Body of pancreas (tissue), 4 donors: ENCODE data around the gene PLEKHA7. TPM values are rescaled to one million over a fixed set of nuclear protein-coding genes. Genes with fewer than 3 reads are reported as not detected.

Experiments used
- ATAC-seq: fragments of 150-250 bp; one replicate; pipeline ENCODE4 v1.9.1; 2016
- DNase-seq, 4 donors: peaks; one replicate each; pipeline ENCODE4 v3.0.0-alpha.2; 2019
- H3K27ac ChIP-seq, 4 donors: fragments of 200-600 bp; sonication (generic); 1 replicate in 3 of 4; 2 replicates in 1 of 4; pipeline versions ENCODE4 v1.5.1 to v1.6.1; 2016 to 2019; ENCODE audit warnings: mild to moderate bottlenecking in 1 of 4, mixed read lengths in 1 of 4, moderate library complexity in 1 of 4
- H3K27me3 ChIP-seq, 2 donors: fragments of 200-600 bp; sonication (generic); one replicate each; pipeline ENCODE4 v1.6.0; 2016; ENCODE audit warnings: mild to moderate bottlenecking in 1 of 2
- H3K36me3 ChIP-seq, 2 donors: fragments of 200-600 bp; sonication (generic); replicated peaks in 1 of 2; 2 replicates each; pipeline ENCODE4 v1.5.1; 2016; ENCODE audit warnings: low read depth in 2 of 2; ENCODE audit not compliant: insufficient read depth in 1 of 2
- H3K4me1 ChIP-seq: fragments of 200-600 bp; sonication (generic); one replicate; pipeline ENCODE4 v1.6.0; 2016
- H3K4me3 ChIP-seq, 2 donors: fragments of 200-600 bp; sonication (generic); 1 replicate in 1 of 2; 2 replicates in 1 of 2; pipeline ENCODE4 v1.5.1; 2016 to 2019
- H3K9me3 ChIP-seq, 3 donors: fragments of 200-600 bp; sonication (generic); 1 replicate in 2 of 3; 2 replicates in 1 of 3; pipeline ENCODE4 v1.5.1; 2016
- POLR2A ChIP-seq, 3 donors: fragments of 450-650 bp; IDR thresholded peaks; one replicate each; pipeline ENCODE4 v1.6.1; 2016; ENCODE audit warnings: antibody characterized with exemption in 3 of 3, mild to moderate bottlenecking in 2 of 3
- WGBS, 2 donors: methylation state at CpG; one replicate each; pipeline ENCODE4 v1.1.5; 2017; 5-methylcytosine and 5-hydroxymethylcytosine counted together
- intact Hi-C: fragments of 100-400 bp; cut with DNase I; formaldehyde crosslinking; loops from one replicate; pipeline ENCODE4 v1.15.1; 2023
- total RNA-seq, 2 donors: library from RNA; depleted of rRNA; stranded (reverse); fragments of >200 nt; gene quantifications; one replicate each; pipeline ENCODE4 v1.1.0, GENCODE V29; 2016
- TF ChIP-seq, protein P1 (sequence below), 7 experiments: fragments of 450-650 bp in 4 of 7; fragments of 200-600 bp in 3 of 7; sonication (generic) in 3 of 7; IDR thresholded peaks; one replicate each; pipeline ENCODE4 v1.5.1; 2016 to 2019; ENCODE audit warnings: antibody characterized with exemption in 7 of 7

Gene PLEKHA7
- total RNA-seq, 2 donors from 2014 or later, result 30.4 to 34.6 TPM

DNA sequence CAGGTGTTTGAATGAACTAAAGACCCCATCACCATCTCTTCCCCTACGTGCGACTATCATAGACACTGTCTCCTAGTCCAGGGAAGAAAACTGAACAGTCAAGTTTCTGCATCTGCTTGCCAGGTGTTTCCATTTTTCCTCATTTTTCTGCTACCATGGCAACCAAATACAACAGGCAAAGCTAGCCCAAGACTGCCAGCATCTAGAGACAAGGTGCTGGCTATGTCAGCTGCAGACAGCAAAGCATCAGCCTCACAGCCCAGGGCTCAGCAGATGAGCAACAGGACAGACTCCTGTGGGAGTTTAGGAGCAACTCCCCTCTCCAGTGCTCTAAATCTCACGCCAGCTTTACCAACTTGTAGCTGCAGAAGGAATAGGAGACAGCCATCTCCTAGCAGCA is 151.5 kb downstream of the PLEKHA7 start:
- Histone ChIP-seq H3K4me1 (no peaks in the 10 kb centered on the region), H3K27ac (no peak overlapping the region), H3K4me3 (no peak overlapping the region), H3K36me3 (no peaks in the 10 kb centered on the region), H3K9me3 (no peaks in the 10 kb centered on the region), H3K27me3 (no peaks in the 10 kb centered on the region)
- no peak for DNase-seq
- no peak for ATAC-seq
- WGBS, 2 donors, result 96 to 97% methylated on average over 3 of the region's 3 CpGs
- intact Hi-C loops, result no loop called here
- no peak for TF ChIP-seq POLR2A (IDR thresholded peaks at IDR 0.05)
- TF ChIP-seq, protein P1, sequence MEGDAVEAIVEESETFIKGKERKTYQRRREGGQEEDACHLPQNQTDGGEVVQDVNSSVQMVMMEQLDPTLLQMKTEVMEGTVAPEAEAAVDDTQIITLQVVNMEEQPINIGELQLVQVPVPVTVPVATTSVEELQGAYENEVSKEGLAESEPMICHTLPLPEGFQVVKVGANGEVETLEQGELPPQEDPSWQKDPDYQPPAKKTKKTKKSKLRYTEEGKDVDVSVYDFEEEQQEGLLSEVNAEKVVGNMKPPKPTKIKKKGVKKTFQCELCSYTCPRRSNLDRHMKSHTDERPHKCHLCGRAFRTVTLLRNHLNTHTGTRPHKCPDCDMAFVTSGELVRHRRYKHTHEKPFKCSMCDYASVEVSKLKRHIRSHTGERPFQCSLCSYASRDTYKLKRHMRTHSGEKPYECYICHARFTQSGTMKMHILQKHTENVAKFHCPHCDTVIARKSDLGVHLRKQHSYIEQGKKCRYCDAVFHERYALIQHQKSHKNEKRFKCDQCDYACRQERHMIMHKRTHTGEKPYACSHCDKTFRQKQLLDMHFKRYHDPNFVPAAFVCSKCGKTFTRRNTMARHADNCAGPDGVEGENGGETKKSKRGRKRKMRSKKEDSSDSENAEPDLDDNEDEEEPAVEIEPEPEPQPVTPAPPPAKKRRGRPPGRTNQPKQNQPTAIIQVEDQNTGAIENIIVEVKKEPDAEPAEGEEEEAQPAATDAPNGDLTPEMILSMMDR (IDR thresholded peaks at IDR 0.05), result no peak

DNA sequence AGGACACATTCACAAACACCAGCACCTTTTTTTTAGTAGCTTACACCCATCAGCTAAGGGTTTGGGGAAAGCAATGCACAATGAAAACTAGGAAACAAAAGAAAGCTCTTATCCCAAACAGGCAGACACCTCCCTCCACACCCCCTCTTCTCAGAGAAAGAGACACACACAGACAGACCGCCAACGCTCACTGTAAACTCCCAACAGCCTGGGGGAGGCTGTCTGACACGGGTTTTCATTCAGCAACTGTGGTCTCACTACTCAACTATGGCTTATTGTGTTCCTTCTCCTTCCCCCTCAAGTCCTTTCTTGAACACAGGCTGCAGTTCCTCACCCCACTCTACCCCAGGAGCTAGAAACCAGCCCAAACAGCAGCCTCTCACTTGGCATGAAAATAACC is 152.4 kb downstream of the PLEKHA7 start:
- no peak for DNase-seq
- Histone ChIP-seq H3K4me1 (no peaks in the 10 kb centered on the region), H3K9me3 (no peaks in the 10 kb centered on the region), H3K36me3 (no peaks in the 10 kb centered on the region), H3K27ac (no peak overlapping the region), H3K27me3 (no peaks in the 10 kb centered on the region), H3K4me3 (no peak overlapping the region)
- TF ChIP-seq, protein P1 (IDR thresholded peaks at IDR 0.05), result no peak
- TF ChIP-seq POLR2A (IDR thresholded peaks at IDR 0.05), result no peak
- whole genome bisulfite sequencing, 2 donors, result 76 to 87% methylated on average over 3 of the region's 3 CpGs
- no peak for ATAC-seq
- intact Hi-C loops, result no loop called here

DNA sequence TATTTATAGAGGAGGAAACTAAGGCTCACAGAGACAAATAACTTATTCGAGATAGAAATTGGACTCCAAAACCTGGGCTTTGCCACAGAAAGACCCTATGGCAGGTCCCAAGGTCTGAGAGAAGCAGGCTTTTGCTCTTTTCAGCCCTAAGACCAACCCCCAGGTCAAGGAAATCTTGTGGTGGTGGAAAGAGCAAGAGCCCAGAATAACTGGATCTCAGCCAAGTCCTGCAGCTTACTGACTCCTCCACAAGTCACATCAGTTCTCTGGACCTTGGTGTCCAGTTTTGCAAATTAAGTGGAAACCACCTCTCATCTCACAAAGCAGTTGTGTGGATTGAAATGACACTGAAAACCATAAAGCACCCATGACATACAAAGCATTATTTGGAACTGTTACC is 153.6 kb downstream of the PLEKHA7 start:
- H3K4me3 ChIP-seq, result no peak overlapping the region
- intact Hi-C loops, result no loop called here
- 56 to 60% methylated on average over 1 of the region's 1 CpG for WGBS, 2 donors
- TF ChIP-seq, protein P1 (IDR thresholded peaks at IDR 0.05), result no peak
- no peak for TF ChIP-seq POLR2A (IDR thresholded peaks at IDR 0.05)
- H3K27ac ChIP-seq, result no peak overlapping the region
- peak in 2 of 4 donors; percentile 14 to 24 for DNase-seq
- no peaks in the 10 kb centered on the region for H3K36me3 ChIP-seq
- no peaks in the 10 kb centered on the region for H3K4me1 ChIP-seq
- ATAC-seq, result no peak
- H3K27me3 ChIP-seq, result no peaks in the 10 kb centered on the region
- H3K9me3 ChIP-seq, result no peaks in the 10 kb centered on the region

DNA sequence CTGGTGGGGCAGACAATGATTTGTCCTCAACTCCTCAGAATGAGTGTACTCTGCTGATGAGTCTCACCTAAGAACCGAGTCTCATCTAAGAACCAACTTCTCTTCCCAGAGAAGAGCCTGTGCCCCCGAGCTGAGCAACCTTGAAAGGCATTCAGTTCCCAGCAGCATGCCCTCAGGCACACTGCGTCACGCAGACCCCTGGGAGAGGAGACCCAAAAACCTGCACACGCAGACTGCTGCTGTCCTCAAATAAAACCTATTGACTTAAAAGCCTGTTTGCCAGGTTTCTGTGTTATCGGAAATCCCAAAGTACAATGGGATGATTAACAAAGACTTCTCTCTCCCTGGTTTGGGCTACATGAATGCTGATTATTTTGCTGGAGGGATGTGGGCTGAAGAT is 154.6 kb downstream of the PLEKHA7 start:
- no peak for ATAC-seq
- TF ChIP-seq, protein P1 (IDR thresholded peaks at IDR 0.05), result no peak
- TF ChIP-seq POLR2A (IDR thresholded peaks at IDR 0.05), result no peak
- no peak for DNase-seq
- H3K4me3 ChIP-seq, result no peak overlapping the region
- 62 to 65% methylated on average over 5 to 6 of the region's 6 CpGs for WGBS, 2 donors
- H3K27ac ChIP-seq, result no peak overlapping the region
- H3K27me3 ChIP-seq, result no peaks in the 10 kb centered on the region
- H3K4me1 ChIP-seq, result no peaks in the 10 kb centered on the region
- no peaks in the 10 kb centered on the region for H3K36me3 ChIP-seq
- no peaks in the 10 kb centered on the region for H3K9me3 ChIP-seq
- intact Hi-C loops, result no loop called here

DNA sequence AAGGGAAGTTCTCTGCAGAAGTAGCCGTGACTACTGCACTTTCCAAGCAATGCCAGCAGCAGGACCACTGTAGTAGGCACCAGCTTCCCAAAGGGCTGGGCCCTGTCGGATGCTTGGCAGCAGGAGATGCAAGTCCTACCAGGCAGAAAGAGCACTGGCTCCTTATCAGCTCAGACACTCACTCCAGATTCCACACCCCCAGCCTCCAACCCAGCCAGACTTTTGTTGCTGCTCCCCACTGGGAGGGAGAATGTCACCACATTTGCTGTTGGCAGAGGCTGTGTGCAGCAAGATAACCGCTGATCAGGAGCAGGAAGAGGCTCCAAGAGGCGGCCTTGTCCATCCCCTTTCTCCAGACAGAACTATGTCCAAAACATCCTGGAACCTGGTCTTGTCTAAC is 157.0 kb downstream of the PLEKHA7 start:
- Histone ChIP-seq H3K9me3 (no peaks in the 10 kb centered on the region), H3K4me1 (no peaks in the 10 kb centered on the region), H3K27me3 (no peaks in the 10 kb centered on the region), H3K27ac (no peak overlapping the region), H3K36me3 (peaks cover 0 to 7% of the 10 kb centered on the region in 2 donors), H3K4me3 (no peak overlapping the region)
- ATAC-seq, result no peak
- 82 to 88% methylated on average over 3 to 4 of the region's 4 CpGs for WGBS, 2 donors
- intact Hi-C loops, result no loop called here
- TF ChIP-seq POLR2A (IDR thresholded peaks at IDR 0.05), result no peak
- TF ChIP-seq, protein P1 (IDR thresholded peaks at IDR 0.05), result no peak
- DNase-seq, result no peak
